GM23338 (cell line): Measurements from ENCODE around the gene LNPEP.
A peak's percentile ranks its signal among the peaks of the same experiment; 100 is the strongest.

ENCODE experiments used
- CREB1 ChIP-seq: fragments of 250-450 bp; sonication (Bioruptor Pico); IDR thresholded peaks from 2 replicates; pipeline ENCODE4 v1.5.0; 2020; ENCODE audit warnings: low read depth, mild to moderate bottlenecking, moderate library complexity
- EZH2 ChIP-seq: fragments of 200-600 bp; sonication (generic); IDR thresholded peaks from one replicate; pipeline ENCODE4 v1.8.0; 2017; ENCODE audit warnings: antibody characterized with exemption, mild to moderate bottlenecking, low read depth; ENCODE audit not compliant: unreplicated experiment
- EZH2phosphoT487 ChIP-seq: fragments of 200-600 bp; sonication (generic); IDR thresholded peaks from one replicate; pipeline ENCODE4 v1.8.1; 2018; ENCODE audit warnings: antibody characterized with exemption; ENCODE audit not compliant: unreplicated experiment
- JUNB ChIP-seq: IDR thresholded peaks from one replicate; pipeline ENCODE4 v1.6.1; 2016; ENCODE audit warnings: antibody characterized with exemption; ENCODE audit not compliant: unreplicated experiment
- POLR2AphosphoS5 ChIP-seq: IDR thresholded peaks from 2 replicates; pipeline ENCODE4 v1.6.1; 2016; ENCODE audit warnings: antibody characterized with exemption, low read depth
- REST ChIP-seq: IDR thresholded peaks from one replicate; pipeline ENCODE4 v1.6.1; 2018; ENCODE audit warnings: antibody characterized with exemption; ENCODE audit not compliant: unreplicated experiment
- ZNF114 ChIP-seq: fragments of 250-450 bp; sonication (Bioruptor Pico); IDR thresholded peaks from 2 replicates; pipeline ENCODE4 v1.5.0; 2020; ENCODE audit warnings: mild to moderate bottlenecking, moderate library complexity
- TF ChIP-seq, protein P1 (sequence below), 2 experiments: fragments of 200-600 bp in 1 of 2; sonication (generic) in 1 of 2; conservative IDR thresholded peaks; 2 replicates each; pipeline versions ENCODE4 v1.5.1 to v1.6.1; 2016 to 2017; ENCODE audit warnings: antibody characterized with exemption in 2 of 2, low read depth in 2 of 2, mild to moderate bottlenecking in 2 of 2, moderate library complexity in 1 of 2

DNA sequence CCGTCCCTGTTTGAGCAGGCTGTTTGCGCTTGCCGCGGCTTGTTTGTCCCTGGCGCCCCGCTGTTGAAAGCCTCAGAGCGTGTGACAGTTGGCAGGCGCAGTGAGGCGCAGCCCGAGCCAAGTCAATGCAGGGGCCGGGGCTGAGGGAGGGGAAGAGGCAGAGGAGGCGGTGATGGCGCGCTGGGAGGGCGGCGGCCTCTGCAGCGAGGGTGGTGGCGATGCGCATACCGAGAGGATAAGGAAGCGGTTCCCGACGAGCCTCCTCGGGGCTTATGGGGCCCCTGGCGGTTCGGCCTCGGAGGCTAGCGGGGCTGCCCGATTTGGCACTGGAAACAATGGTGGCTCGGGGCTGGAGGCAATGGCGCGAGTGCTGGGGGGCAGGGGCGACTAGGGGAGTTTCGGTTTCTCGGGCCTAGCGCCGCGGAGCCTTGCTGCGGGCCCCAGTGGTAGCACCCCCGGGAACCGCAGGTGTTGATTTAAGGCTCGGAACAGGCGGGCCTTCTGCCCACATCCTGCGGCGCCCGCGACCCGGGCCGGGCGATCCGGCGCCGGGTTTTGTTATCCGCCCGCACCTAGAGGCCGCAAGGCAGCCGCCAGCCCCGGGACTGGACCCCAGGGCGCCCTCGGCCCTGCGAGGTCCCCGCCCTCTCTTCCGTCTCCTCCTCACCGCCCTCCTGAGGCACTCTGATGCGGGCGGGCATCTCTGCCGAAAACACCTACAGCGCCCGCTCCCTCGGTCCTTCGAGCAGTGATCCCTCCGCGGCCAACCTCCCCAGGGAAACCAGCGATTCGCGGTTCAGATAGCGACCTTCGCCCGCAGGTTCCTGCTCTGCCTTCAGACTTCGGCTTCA, 947 bp upstream of the LNPEP start:
- TF ChIP-seq JUNB (no peak), EZH2phosphoT487 (no peak), POLR2AphosphoS5 (peak; percentile 29; the same call in 1 of the 2 replicates), CREB1 (peak; percentile 51; the same call in 1 of the 2 replicates), EZH2 (no peak), ZNF114 (CRISPR knock-in tag) (no peak), REST (no peak)
- TF ChIP-seq, protein P1, sequence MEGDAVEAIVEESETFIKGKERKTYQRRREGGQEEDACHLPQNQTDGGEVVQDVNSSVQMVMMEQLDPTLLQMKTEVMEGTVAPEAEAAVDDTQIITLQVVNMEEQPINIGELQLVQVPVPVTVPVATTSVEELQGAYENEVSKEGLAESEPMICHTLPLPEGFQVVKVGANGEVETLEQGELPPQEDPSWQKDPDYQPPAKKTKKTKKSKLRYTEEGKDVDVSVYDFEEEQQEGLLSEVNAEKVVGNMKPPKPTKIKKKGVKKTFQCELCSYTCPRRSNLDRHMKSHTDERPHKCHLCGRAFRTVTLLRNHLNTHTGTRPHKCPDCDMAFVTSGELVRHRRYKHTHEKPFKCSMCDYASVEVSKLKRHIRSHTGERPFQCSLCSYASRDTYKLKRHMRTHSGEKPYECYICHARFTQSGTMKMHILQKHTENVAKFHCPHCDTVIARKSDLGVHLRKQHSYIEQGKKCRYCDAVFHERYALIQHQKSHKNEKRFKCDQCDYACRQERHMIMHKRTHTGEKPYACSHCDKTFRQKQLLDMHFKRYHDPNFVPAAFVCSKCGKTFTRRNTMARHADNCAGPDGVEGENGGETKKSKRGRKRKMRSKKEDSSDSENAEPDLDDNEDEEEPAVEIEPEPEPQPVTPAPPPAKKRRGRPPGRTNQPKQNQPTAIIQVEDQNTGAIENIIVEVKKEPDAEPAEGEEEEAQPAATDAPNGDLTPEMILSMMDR (conservative IDR thresholded peaks at IDR 0.05; ENCODE audit: low read depth in 2 of 2): no peak
